Hepatocyte (in vitro differentiated cells): ENCODE measurements around the gene CCR5.

Source experiments
- EZH2 ChIP-seq: fragments of 200-600 bp; sonication (generic); IDR thresholded peaks from 2 replicates; pipeline ENCODE4 v1.6.1; 2016; ENCODE audit warnings: antibody characterized with exemption, mild to moderate bottlenecking, borderline replicate concordance
- EZH2phosphoT487 ChIP-seq: fragments of 200-600 bp; sonication (generic); IDR thresholded peaks from one replicate; pipeline ENCODE4 v1.6.1; 2018; ENCODE audit warnings: antibody characterized with exemption, mild to moderate bottlenecking, low read depth, moderate library complexity; ENCODE audit not compliant: unreplicated experiment, severe bottlenecking
- TF ChIP-seq, protein P1 (sequence below): fragments of 200-600 bp; sonication (generic); IDR thresholded peaks from 2 replicates; pipeline ENCODE4 v1.5.1; 2016; ENCODE audit warnings: antibody characterized with exemption, mild to moderate bottlenecking; ENCODE audit not compliant: poor library complexity

DNA sequence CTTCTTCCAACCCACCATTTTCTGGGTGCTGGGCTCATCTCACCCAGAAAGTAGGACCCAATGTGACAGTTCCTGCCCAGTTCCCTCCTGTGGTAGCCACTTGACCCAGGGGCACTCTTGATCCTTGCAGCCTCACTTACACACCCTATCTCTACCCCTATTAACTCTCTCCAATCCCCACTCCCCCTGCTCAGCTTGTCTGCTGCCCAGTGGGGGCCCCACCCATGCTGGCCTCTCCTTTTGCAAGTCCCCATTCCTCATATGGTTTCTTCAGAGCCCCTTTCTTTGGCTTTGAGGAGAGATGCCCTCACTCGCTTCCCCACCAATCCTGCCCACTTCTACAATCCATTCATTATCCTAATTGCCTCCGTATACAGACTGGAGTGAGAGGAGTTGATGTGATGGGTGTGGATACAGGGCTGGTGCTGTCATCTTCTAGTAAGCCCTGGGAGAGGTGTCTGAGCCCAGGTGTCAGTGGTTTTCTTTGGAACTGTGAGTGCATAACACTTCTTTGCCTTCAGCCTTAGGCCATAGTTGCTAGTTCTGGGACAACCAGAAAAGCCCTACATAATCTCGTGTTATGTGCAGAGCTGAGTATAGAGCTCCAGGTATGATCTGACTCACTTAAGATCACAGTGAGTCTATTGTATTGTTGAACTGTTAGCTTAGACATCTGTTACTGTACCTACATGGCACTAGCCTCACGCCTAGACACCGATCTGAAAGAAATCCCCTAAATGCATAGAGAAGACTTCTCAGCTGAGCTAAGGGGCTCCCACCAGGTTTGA is 4.8 kb upstream of the CCR5 start:
- TF ChIP-seq, protein P1, sequence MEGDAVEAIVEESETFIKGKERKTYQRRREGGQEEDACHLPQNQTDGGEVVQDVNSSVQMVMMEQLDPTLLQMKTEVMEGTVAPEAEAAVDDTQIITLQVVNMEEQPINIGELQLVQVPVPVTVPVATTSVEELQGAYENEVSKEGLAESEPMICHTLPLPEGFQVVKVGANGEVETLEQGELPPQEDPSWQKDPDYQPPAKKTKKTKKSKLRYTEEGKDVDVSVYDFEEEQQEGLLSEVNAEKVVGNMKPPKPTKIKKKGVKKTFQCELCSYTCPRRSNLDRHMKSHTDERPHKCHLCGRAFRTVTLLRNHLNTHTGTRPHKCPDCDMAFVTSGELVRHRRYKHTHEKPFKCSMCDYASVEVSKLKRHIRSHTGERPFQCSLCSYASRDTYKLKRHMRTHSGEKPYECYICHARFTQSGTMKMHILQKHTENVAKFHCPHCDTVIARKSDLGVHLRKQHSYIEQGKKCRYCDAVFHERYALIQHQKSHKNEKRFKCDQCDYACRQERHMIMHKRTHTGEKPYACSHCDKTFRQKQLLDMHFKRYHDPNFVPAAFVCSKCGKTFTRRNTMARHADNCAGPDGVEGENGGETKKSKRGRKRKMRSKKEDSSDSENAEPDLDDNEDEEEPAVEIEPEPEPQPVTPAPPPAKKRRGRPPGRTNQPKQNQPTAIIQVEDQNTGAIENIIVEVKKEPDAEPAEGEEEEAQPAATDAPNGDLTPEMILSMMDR, result no peak
- TF ChIP-seq EZH2phosphoT487, result no peak
- no peak for TF ChIP-seq EZH2
